ENCODE measurements around the gene AFF3.
"Not testable (repeated sequence)": the region's sequence is repeated elsewhere in the genome, so short reads cannot be mapped to it uniquely, and the experiment has no call there.

AFF3 gene

GRCh38 chr2:99956232-99957030, 186.0 kb downstream of the AFF3 start:
- H3K9ac ChIP-seq (ENCODE audit: low read length), result no peak overlapping the region
- H3K9me3 ChIP-seq (ENCODE audit: control insufficient read depth, low read length), result no peaks in the 10 kb centered on the region
- H3K4me3 ChIP-seq (ENCODE audit: low read length), result no peak overlapping the region
- no peaks in the 10 kb centered on the region for H3K27me3 ChIP-seq (ENCODE audit: control insufficient read depth, insufficient read depth, low read length)
- H3K36me3 ChIP-seq (ENCODE audit: control insufficient read depth, insufficient read depth, low read length), result no peaks in the 10 kb centered on the region
- H3K4me1 ChIP-seq (ENCODE audit: control insufficient read depth, insufficient read depth, low read length), result no peaks in the 10 kb centered on the region

- Histone ChIP-seq H3K36me3 (ENCODE audit: control insufficient read depth, insufficient read depth, low read length) (no peaks in the 10 kb centered on the region), H3K4me3 (ENCODE audit: low read length) (no peak overlapping the region), H3K4me1 (ENCODE audit: control insufficient read depth, insufficient read depth, low read length) (no peaks in the 10 kb centered on the region), H3K9ac (ENCODE audit: low read length) (no peak overlapping the region), H3K27me3 (ENCODE audit: control insufficient read depth, insufficient read depth, low read length) (no peaks in the 10 kb centered on the region), H3K9me3 (ENCODE audit: control insufficient read depth, low read length) (no peaks in the 10 kb centered on the region)
These were observed 188.6 kb downstream of the AFF3 start for GRCh38 chr2:99953750-99954149.

- no peaks in the 10 kb centered on the region for H3K9me3 ChIP-seq (ENCODE audit: control insufficient read depth, low read length)
- no peaks in the 10 kb centered on the region for H3K4me1 ChIP-seq (ENCODE audit: control insufficient read depth, insufficient read depth, low read length)
- H3K36me3 ChIP-seq (ENCODE audit: control insufficient read depth, insufficient read depth, low read length), result no peaks in the 10 kb centered on the region
- no peak overlapping the region for H3K4me3 ChIP-seq (ENCODE audit: low read length)
- no peaks in the 10 kb centered on the region for H3K27me3 ChIP-seq (ENCODE audit: control insufficient read depth, insufficient read depth, low read length)
- H3K9ac ChIP-seq (ENCODE audit: low read length), result no peak overlapping the region
These were observed 192.4 kb downstream of the AFF3 start for GRCh38 chr2:99949963-99950362.

DNA sequence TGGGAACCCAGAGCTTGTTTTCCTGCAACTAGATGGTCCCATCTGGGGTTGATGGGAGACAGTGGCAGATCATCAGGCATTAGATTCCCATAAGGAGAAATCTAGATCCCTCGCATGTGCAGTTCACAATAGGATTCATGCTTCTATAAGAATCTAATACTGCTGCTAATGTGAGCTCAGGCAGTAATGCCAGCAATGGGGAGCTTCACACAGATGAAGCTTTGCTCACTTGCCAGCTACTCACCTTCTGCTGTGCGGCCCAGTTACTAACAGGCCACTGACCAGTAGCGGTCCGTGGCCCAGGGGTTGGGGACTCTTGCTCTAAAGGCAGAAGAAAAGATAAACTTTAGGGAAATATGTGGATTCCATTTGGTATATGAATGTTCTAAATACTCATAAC, 192.9 kb downstream of the AFF3 start:
- H3K4me1 ChIP-seq (ENCODE audit: control insufficient read depth, insufficient read depth, low read length), result no peaks in the 10 kb centered on the region
- no peak overlapping the region for H3K4me3 ChIP-seq (ENCODE audit: low read length)
- H3K9me3 ChIP-seq (ENCODE audit: control insufficient read depth, low read length), result no peaks in the 10 kb centered on the region
- H3K9ac ChIP-seq (ENCODE audit: low read length), result no peak overlapping the region
- no peaks in the 10 kb centered on the region for H3K27me3 ChIP-seq (ENCODE audit: control insufficient read depth, insufficient read depth, low read length)
- H3K36me3 ChIP-seq (ENCODE audit: control insufficient read depth, insufficient read depth, low read length), result no peaks in the 10 kb centered on the region

DNA sequence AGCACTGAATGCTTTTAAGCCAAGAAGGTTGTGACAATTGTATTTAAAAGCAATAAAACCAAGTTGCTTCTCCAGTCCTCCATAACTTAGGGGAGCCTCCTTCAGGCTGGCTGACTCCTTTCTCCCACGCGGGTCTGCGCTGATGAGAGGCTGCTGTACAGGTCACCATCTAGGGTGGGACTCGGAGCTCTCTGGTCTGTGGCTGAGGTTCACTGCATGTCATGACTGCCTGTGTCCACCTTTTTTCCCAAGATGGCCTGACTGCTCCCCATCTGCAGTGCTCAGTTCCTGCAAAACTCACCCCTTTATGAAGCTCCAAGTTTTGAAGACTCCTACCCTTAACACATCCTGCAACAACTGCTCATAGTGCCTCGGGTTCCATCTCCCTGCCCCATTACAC, 194.4 kb downstream of the AFF3 start:
- H3K36me3 ChIP-seq (ENCODE audit: control insufficient read depth, insufficient read depth, low read length), result no peaks in the 10 kb centered on the region
- no peak overlapping the region for H3K9ac ChIP-seq (ENCODE audit: low read length)
- H3K4me3 ChIP-seq (ENCODE audit: low read length), result no peak overlapping the region
- H3K27me3 ChIP-seq (ENCODE audit: control insufficient read depth, insufficient read depth, low read length), result no peaks in the 10 kb centered on the region
- H3K9me3 ChIP-seq (ENCODE audit: control insufficient read depth, low read length), result no peaks in the 10 kb centered on the region
- H3K4me1 ChIP-seq (ENCODE audit: control insufficient read depth, insufficient read depth, low read length), result no peaks in the 10 kb centered on the region

- H3K4me1 ChIP-seq (ENCODE audit: control insufficient read depth, insufficient read depth, low read length); H3K27me3 ChIP-seq (ENCODE audit: control insufficient read depth, insufficient read depth, low read length); H3K9ac ChIP-seq (ENCODE audit: low read length); H3K9me3 ChIP-seq (ENCODE audit: control insufficient read depth, low read length); H3K4me3 ChIP-seq (ENCODE audit: low read length); H3K36me3 ChIP-seq (ENCODE audit: control insufficient read depth, insufficient read depth, low read length): not testable (repeated sequence)
These were observed 195.0 kb downstream of the AFF3 start for GRCh38 chr2:99947366-99947765.

DNA sequence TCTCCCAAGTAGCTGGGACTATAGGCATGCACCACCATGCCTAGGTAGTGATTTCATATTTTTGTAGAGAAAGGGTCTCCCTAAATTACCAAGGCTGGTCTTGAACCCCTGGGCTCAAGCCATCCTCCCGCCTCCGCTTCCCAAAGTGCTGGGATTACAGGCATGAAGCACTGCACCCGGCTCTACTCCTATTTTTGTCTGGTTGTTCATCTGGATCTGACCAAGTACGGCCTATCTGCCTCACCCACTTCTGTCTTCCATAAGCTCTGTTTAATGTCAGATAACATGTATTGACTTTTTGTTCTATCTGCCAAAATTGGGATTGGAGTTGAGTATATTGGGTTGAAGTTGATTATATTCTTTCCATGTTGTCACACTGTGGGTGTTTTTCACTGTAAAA, 198.4 kb downstream of the AFF3 start:
- H3K9me3 ChIP-seq (ENCODE audit: control insufficient read depth, low read length), result no peaks in the 10 kb centered on the region
- H3K4me1 ChIP-seq (ENCODE audit: control insufficient read depth, insufficient read depth, low read length), result no peaks in the 10 kb centered on the region
- H3K9ac ChIP-seq (ENCODE audit: low read length), result no peak overlapping the region
- H3K27me3 ChIP-seq (ENCODE audit: control insufficient read depth, insufficient read depth, low read length), result no peaks in the 10 kb centered on the region
- no peak overlapping the region for H3K4me3 ChIP-seq (ENCODE audit: low read length)
- H3K36me3 ChIP-seq (ENCODE audit: control insufficient read depth, insufficient read depth, low read length), result no peaks in the 10 kb centered on the region

DNA sequence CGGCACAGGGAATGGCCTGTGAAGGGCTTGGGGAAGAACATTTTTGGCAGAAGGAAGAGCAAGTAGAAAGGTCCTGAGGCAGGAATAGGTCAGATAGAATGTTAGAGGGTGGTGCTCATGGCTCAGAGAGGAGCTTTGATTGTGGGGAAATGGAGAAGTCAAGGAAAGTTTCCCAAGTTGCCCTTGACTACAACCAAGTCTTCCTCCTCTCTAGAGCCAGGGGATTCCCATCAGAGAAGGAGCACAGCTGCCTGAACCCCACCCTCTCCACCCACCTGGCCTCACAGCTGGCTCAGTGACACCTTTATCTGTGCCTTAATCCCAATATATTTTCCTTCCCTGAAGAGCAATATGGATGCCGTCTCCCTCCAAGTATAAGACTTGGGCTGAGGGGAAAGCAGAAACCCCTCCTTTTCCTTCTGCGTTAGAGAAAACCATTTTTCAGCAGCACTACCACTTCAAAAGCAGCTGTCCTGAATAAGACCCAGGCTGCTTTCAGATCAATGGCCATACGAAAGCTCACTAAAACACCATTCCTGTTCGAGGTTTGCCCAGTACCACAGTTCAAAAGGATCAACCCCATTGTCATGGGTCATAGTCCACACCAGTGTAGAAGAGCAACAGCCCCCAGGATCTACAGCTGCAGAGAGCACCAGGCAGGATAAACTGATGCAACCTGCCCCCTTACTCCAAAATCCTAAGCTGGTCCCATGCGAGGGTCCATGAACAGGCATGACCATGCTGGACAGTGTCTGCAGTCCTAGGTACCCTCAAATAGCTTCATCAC, 199.6 kb downstream of the AFF3 start:
- no peak overlapping the region for H3K4me3 ChIP-seq (ENCODE audit: low read length)
- H3K4me1 ChIP-seq (ENCODE audit: control insufficient read depth, insufficient read depth, low read length), result no peaks in the 10 kb centered on the region
- H3K9ac ChIP-seq (ENCODE audit: low read length), result no peak overlapping the region
- no peaks in the 10 kb centered on the region for H3K36me3 ChIP-seq (ENCODE audit: control insufficient read depth, insufficient read depth, low read length)
- H3K9me3 ChIP-seq (ENCODE audit: control insufficient read depth, low read length), result no peaks in the 10 kb centered on the region
- no peaks in the 10 kb centered on the region for H3K27me3 ChIP-seq (ENCODE audit: control insufficient read depth, insufficient read depth, low read length)

DNA sequence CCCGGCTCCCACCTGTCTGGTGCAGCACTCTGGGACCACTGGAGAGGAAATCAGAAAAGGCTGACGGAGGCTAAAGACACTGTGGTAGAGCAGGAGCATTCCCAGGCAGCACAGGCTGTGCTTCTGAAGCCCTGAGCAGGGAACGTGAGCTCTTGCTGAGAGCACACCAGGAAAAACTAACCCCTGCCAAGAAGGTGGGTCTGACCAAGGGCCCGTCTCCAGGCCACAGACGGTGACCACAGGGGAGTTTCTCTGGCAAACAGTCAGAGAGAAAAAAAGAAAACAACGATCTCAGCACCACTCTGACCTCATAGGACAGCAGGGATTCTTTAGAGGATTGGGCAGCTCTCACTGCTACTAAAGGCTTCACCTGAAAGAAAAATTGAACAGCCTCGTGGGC, 201.4 kb downstream of the AFF3 start:
- H3K4me1 ChIP-seq (ENCODE audit: control insufficient read depth, insufficient read depth, low read length), result no peaks in the 10 kb centered on the region
- no peaks in the 10 kb centered on the region for H3K36me3 ChIP-seq (ENCODE audit: control insufficient read depth, insufficient read depth, low read length)
- H3K9me3 ChIP-seq (ENCODE audit: control insufficient read depth, low read length), result no peaks in the 10 kb centered on the region
- H3K27me3 ChIP-seq (ENCODE audit: control insufficient read depth, insufficient read depth, low read length), result no peaks in the 10 kb centered on the region
- H3K4me3 ChIP-seq (ENCODE audit: low read length), result no peak overlapping the region
- no peak overlapping the region for H3K9ac ChIP-seq (ENCODE audit: low read length)

GRCh38 chr2:99939135-99939534, 203.3 kb downstream of the AFF3 start:
- Histone ChIP-seq H3K4me3 (ENCODE audit: low read length) (no peak overlapping the region), H3K27me3 (ENCODE audit: control insufficient read depth, insufficient read depth, low read length) (no peaks in the 10 kb centered on the region), H3K9me3 (ENCODE audit: control insufficient read depth, low read length) (no peaks in the 10 kb centered on the region), H3K9ac (ENCODE audit: low read length) (no peak overlapping the region), H3K4me1 (ENCODE audit: control insufficient read depth, insufficient read depth, low read length) (no peaks in the 10 kb centered on the region), H3K36me3 (ENCODE audit: control insufficient read depth, insufficient read depth, low read length) (no peaks in the 10 kb centered on the region)

GRCh38 chr2:99938250-99938649, 204.1 kb downstream of the AFF3 start:
- H3K9ac ChIP-seq (ENCODE audit: low read length), result no peak overlapping the region
- no peaks in the 10 kb centered on the region for H3K4me1 ChIP-seq (ENCODE audit: control insufficient read depth, insufficient read depth, low read length)
- no peaks in the 10 kb centered on the region for H3K9me3 ChIP-seq (ENCODE audit: control insufficient read depth, low read length)
- no peak overlapping the region for H3K4me3 ChIP-seq (ENCODE audit: low read length)
- no peaks in the 10 kb centered on the region for H3K27me3 ChIP-seq (ENCODE audit: control insufficient read depth, insufficient read depth, low read length)
- H3K36me3 ChIP-seq (ENCODE audit: control insufficient read depth, insufficient read depth, low read length), result no peaks in the 10 kb centered on the region

GRCh38 chr2:99936065-99936464, 206.3 kb downstream of the AFF3 start:
- Histone ChIP-seq H3K4me1 (ENCODE audit: control insufficient read depth, insufficient read depth, low read length) (no peaks in the 10 kb centered on the region), H3K36me3 (ENCODE audit: control insufficient read depth, insufficient read depth, low read length) (no peaks in the 10 kb centered on the region), H3K27me3 (ENCODE audit: control insufficient read depth, insufficient read depth, low read length) (no peaks in the 10 kb centered on the region), H3K4me3 (ENCODE audit: low read length) (no peak overlapping the region), H3K9ac (ENCODE audit: low read length) (no peak overlapping the region), H3K9me3 (ENCODE audit: control insufficient read depth, low read length) (no peaks in the 10 kb centered on the region)

Data from mucosa of stomach (tissue), 1 donor.